SH-SY5Y (cell line): ENCODE results near the gene BABAM2.

Source experiments
- GATA2 ChIP-seq: IDR thresholded peaks from 2 replicates; pipeline ENCODE4 v1.6.1; 2011; ENCODE audit warnings: mild to moderate bottlenecking, low read depth, low read length
- GATA3 ChIP-seq: IDR thresholded peaks from 2 replicates; pipeline ENCODE4 v1.6.1; 2011; ENCODE audit warnings: low read depth, mild to moderate bottlenecking, low read length, moderate library complexity

BABAM2 gene

DNA sequence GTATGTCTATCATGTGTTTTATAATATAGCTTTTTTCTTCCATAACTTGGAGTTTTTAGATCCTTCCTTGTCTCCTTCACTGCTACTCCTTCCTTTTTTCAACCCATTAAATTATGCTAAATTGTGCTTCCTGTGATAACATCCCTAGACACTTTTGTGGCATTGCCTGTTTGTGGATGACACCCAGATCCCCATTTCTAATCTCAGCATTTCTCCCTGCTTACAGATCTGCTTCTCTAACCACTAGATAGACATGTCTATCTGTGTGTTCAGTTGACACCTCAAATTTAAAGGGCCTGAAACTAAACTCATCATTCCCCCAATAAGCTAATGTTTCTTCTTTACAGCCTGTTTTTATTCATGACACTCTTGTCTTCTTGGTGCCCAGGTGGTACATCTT is 244.8 kb downstream of the BABAM2 start:
- no peak for TF ChIP-seq GATA2
- TF ChIP-seq GATA3, result no peak

DNA sequence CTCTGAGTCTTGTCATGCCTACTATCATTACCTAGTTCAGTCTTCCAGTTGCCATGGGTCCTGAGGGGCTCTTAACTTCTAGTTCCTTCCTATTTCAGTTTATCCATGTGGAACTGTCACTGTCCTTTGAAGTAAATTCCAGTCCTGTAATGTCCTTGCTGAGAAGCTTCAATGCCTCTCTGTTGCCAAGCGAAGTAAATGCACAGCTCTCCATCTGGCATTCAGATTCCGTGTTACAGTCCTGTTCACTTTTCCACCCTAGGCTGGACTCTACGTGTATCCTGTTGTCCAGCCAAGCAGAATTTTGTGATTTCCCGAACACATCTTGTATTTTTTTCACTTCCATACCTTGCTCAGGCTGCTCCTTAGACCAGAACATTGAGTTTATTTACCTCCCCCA is 245.3 kb downstream of the BABAM2 start:
- no peak for TF ChIP-seq GATA2
- TF ChIP-seq GATA3, result no peak

DNA sequence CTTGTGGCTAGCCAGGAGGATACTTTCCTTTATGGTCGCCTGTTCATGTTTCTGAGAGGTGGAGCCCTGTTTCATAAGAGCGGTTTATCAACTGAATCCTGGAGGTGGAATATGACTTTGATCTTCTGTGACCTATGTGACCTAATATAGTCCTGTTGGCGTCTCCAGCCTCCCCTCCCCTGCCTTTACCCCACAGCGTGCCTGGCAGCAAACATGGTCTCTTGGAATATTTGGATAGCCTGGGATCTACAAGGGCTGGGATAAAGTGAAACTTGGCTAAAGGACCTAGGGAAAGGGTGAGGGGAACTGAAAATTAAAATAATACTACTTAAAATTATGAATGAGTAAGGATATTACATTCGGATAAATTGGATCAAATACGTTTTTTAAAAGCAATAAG is 246.0 kb downstream of the BABAM2 start:
- no peak for TF ChIP-seq GATA3

DNA sequence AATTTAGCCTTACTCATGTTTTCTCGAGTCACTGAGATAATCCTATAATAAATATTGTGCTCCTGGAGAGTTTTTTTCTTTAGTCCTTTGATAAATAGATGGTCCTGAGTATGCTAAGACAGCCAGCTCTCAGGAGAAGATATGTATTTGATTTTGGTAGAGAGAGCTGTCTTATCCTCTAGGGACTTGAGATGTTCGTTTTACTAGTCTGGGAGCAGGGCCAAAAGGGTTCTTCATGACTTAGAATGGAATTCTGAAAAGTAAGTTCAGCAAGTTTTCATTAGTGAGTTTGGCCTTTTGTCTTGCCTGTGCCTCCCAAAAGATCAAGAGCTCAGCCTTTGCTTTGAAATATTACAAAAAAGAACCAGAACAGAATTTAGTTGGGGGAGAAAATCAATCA is 246.7 kb downstream of the BABAM2 start:
- TF ChIP-seq GATA3 (no peak), GATA2 (no peak)

DNA sequence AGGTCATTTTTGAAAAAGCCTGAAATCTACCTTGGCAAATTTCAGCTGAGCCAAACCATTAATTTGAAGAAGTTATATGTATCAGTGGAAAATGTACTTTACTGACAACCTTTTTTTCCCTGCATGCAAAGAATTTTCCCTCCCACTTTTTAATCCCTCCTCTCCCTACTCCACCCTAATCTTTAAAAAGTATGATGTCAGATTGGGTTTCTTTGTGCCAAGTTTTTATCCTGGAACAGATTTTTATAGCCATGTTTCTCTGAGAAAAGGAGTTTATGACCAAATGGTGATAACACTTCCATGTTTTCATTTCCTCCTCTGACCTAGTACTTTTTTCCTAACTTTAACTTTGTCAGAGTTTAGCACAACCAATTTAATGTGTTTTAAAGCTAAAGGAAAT is 251.9 kb downstream of the BABAM2 start:
- no peak for TF ChIP-seq GATA2
- TF ChIP-seq GATA3, result no peak

DNA sequence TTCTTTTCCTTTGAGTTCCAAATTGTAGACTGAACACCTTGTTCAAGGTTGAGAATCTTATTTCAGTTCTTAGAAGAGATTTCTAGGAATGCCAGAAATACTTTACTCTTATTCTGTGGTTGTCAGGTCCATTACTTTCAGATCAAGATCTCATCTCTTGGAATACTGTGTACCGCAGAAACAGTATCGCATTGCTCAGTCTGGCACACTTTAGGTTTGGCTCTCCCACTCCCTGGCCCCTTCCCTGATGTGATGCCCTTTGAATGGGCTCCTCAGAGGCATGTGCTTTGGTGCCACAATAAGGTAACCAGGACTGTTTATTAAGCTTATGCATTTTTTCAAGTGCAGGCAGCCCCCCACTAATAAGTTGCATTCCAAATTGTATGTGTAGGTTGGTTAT is 257.5 kb downstream of the BABAM2 start:
- TF ChIP-seq GATA3 (no peak), GATA2 (no peak)

DNA sequence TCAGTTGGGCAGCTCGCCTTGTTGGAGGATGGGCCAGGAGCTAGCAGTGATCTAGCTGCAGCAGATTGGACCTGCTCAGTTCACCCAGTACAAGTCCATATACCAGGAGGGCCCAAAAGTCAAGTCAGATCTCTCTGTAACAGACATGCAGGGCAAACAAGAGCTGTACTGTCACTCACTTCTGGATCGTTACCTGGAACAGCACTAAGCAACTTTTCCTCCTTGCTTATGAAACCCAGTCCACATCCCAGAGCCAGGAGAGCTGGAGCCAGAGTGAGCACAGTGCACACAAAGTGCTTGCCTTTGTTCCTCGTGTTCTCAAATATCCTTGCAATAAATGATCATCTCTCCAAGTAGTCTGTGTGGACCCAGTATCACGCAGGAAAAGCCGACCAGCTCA is 258.0 kb downstream of the BABAM2 start:
- TF ChIP-seq GATA2 (no peak), GATA3 (no peak)

DNA sequence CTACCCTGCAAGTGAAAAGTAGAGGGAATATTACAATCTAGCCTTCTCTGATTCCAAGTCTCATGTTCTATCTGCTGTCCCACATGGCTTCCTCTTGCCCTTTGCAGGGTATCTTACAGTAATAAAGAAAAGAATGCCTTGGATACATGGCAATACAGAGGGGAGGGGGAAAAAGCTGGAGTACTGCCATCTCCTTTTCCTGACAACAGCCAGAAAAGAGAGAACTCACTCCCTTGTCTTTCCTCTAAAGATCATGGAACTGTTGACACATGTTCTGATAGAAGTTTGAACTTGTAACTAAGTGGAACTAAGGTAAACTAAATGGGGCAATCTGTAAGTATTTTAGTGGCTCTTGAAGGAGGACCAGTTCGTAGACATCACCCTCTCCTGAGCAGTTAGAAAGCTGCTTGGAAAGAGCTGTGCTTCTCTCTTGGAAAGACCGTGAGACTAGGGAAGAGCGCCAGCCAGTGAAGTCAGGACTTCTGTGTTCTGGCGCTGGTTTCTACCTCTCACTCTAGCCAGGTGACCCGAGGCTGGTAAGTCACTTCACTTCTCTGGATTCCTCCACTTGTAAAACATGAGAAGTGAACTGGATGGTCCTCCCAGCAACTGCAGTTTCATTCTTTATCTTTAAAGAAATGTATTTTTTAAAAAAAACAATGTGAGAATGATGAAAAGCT is 259.8 kb downstream of the BABAM2 start:
- TF ChIP-seq GATA3 (no peak), GATA2 (no peak)

DNA sequence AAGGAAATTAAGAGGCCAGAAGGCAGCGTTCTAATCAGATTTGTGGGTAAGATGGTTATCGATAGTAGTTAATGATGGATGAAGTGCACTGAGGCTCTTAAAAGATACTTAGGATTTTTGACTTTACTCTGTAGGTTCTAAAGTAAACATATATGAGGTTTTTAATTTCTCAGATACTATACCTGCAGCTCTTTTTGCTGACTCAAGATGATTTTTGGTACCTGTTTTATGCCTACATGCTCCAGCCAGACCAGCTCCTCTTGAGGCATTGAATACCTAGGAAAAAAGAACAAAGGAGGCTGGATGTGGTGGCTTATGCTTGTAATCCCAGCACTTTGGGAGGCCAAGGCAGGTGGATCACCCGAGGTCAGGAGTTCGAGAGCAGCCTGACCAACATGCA is 260.5 kb downstream of the BABAM2 start:
- no peak for TF ChIP-seq GATA2
- TF ChIP-seq GATA3, result no peak

DNA sequence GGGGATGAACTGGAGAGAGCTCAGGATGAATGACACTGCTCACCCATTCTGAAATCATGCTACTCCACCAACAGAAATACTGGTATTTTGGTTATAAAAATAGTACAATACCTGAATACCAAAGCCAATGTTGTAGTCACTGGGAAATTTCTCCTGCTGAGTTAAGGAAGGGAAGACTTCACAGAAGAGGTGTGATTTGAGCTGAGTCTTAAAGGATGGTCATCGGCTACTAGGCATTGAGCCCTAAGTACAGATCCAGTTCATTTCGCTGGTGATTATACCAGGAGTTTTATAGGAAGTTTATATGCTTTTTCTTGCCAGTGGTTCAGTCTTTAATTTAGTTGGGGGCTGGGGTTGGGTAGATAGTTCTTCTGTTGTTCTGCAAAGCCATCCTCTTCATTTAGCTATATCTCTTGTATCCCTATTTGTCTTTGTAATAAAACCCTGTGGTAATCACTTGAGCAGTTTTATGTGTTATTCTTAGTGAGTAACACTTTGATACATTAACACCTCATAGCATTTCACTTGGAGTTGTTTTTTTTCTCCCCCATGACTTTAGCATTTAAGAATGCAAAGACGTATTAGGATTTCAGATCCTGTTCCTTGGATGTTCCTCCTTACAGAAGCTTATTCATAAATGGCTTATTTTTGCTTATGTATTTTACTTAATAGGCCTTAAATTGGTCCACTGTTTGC is 262.2 kb downstream of the BABAM2 start:
- TF ChIP-seq GATA3 (no peak), GATA2 (no peak)

DNA sequence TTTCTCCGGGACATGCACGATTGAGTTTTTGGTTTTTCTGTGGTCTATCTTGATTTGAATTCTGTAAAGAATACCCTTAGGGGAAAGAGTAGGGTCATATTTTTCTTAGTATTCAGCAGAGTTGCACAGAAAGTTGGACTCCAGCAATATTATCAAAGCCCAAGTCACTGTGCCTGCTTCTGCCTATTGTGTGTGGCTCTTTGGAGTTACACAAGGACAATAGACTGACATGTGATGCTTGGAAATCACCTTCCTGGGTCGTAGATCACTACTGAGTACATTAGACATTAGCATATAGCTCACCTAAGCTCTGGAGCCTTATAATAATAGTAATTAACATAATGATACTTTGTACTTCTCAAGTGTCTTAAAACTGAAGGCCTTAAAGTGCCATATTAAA is 263.3 kb downstream of the BABAM2 start:
- TF ChIP-seq GATA3 (no peak), GATA2 (no peak)

DNA sequence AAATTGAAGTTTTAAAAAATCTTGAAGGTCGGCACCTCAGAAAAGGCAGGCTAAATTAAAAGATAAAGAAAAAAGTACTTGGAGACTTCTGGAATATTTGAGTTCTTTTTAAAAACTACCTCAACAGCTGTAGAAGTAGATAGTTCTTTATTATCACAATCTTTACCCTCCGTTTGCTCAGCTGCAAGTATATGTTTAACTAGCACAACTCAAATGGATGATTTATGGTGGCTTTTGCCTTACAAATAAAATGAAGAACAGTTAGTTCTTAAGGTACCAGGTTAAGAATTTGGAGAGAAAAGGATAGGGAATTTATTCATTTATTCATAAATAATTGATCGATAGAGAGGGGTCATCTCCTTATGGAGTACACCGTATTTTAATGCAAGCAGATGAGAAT is 264.6 kb downstream of the BABAM2 start:
- TF ChIP-seq GATA2, result no peak

DNA sequence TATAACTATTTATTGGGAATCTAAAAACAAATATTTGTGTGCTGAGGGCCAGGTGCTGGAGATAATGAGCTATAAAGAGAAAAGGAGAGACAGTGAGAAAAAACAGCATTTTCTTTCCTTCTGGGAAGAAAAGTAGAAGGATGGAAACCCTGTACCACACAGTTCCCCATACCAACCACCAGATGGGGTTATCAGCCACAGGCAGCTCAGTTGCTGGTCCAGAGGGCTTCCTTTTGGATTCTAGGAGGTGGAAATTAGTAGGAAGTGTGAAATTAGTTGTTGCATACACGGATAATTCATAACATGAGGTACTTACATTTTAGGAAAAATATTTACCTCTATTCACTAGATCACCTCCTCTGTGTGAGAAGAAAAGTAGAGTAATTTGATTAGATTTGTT is 265.1 kb downstream of the BABAM2 start:
- TF ChIP-seq GATA3, result no peak
- no peak for TF ChIP-seq GATA2

DNA sequence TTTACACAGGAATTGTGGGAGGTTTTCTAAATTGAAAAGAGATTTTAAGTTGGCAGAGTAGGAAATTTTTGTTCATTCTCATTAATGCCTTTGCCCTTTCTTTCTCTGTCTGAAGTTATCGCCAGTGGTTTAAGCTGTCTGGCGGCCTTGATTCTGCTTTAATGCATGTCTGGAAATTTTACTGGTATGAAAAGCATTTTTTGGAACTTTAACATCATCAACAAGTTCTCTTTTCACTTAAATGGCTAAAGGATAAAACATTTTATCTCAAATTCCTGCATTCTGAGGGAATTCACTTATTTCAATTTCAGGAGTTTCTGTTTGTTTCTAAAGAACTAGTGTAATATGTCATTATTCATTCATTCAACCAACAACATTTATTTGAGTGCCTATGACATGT is 268.3 kb downstream of the BABAM2 start:
- TF ChIP-seq GATA2 (no peak), GATA3 (no peak)

DNA sequence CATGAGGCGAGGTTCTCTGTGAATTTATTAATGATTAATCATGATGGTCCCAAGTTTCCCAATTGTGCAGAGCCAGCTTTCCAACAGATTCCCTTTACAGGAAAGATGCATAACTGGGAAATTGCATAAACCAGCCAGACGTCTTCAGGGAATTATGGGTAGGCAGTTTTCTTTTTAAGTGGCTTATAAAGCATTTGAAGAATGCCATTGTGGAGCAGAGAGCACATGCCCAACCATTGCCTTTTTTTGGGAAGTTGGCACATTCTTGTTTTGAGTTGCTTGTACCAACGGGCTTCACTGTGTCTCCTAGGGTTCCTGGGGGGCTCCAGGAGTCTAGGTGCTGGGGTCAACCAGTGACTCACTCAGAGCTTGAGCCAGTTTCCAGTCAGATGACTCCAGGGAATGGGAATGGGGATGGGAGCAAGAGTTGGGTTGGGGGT is 270.5 kb downstream of the BABAM2 start:
- TF ChIP-seq GATA3 (no peak), GATA2 (no peak)

DNA sequence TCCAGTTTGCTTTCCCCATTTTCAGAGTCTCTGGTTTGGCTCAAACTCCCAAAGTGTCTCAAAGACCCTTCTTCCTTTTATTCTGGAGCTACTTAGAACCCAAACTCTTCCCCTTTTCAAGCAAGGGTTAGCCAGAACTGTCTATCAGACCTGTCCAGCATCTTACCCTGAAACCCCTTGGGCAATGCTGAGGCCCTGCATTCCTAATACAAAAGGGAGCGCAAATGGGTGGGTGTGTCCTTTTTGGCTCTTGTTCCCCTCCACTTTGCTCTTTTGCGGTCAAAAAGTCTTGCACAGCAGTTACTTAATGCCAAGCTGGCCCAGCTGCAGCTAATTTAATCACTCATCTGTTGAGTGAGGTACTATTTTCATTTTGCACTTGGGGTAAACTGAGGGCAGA is 270.9 kb downstream of the BABAM2 start:
- TF ChIP-seq GATA2 (no peak), GATA3 (no peak)

DNA sequence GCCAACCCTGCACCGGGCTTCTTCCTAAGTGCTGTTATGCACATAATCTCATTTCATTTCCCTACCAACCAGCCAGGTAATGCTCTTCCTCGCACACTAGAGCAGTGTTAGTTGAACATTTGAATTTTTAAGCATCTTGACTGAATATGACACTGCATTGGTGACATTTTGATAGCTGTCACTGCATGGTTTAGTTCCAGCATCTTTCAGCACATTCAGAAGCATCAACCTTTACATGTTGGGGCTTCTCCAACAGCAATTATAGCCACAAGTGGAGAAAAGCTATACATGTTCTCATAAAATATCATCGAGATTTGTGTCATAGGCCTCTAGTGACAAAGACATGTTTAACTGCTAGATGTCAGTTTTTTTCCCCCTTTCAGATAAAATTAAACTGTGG is 272.0 kb downstream of the BABAM2 start:
- no peak for TF ChIP-seq GATA2
- TF ChIP-seq GATA3, result no peak
